GM23338 (cell line): Measurements from ENCODE around the gene GPRASP3. TPM values are rescaled to one million over a fixed set of nuclear protein-coding genes. Genes with fewer than 3 reads are reported as not detected.

Experiments used
- ATAC-seq: fragments of 200-7000 bp; cut with Tn5 transposase; 3 replicates; pipeline ENCODE4 v1.9.1; 2020
- DNase-seq: peaks from one replicate; pipeline ENCODE4 v3.0.0-alpha.2; 2015; ENCODE audit warnings: low spot score
- H2AFZ ChIP-seq: fragments of 200-600 bp; sonication (generic); 2 replicates; pipeline ENCODE4 v1.8.0; 2016; ENCODE audit warnings: antibody characterized with exemption, mild to moderate bottlenecking, moderate library complexity
- H3F3A ChIP-seq: fragments of 200-600 bp; sonication (generic); replicated peaks from 2 replicates; pipeline ENCODE4 v1.8.0; 2017; ENCODE audit warnings: antibody characterized with exemption, mixed run types, low read depth
- H3K27ac ChIP-seq: fragments of 200-600 bp; sonication (generic); 2 replicates; pipeline ENCODE4 v1.6.1; 2016; ENCODE audit warnings: low read depth
- H3K27me3 ChIP-seq: fragments of 200-600 bp; sonication (generic); 2 replicates; pipeline ENCODE4 v1.8.0; 2016; ENCODE audit warnings: mild to moderate bottlenecking, mixed run types, moderate library complexity; ENCODE audit not compliant: insufficient read depth
- H3K36me3 ChIP-seq: fragments of 200-600 bp; sonication (generic); 2 replicates; pipeline ENCODE4 v1.8.0; 2016; ENCODE audit warnings: mild to moderate bottlenecking; ENCODE audit not compliant: insufficient read depth
- H3K4me1 ChIP-seq: fragments of 200-600 bp; sonication (generic); 2 replicates; pipeline ENCODE4 v1.8.0; 2016; ENCODE audit warnings: mild to moderate bottlenecking, moderate library complexity; ENCODE audit not compliant: insufficient read depth
- H3K4me2 ChIP-seq: fragments of 200-600 bp; sonication (generic); 2 replicates; pipeline ENCODE4 v1.7.1; 2017; ENCODE audit warnings: mixed run types
- H3K4me3 ChIP-seq: fragments of 200-600 bp; sonication (generic); 2 replicates; pipeline ENCODE4 v1.6.1; 2016; ENCODE audit warnings: mixed run types
- H3K79me2 ChIP-seq: fragments of 200-600 bp; sonication (generic); replicated peaks from 2 replicates; pipeline ENCODE4 v1.8.0; 2017; ENCODE audit warnings: mild to moderate bottlenecking; ENCODE audit not compliant: insufficient read depth
- H3K9me2 ChIP-seq: fragments of 200-600 bp; sonication (generic); 2 replicates; pipeline ENCODE4 v1.8.0; 2017; ENCODE audit not compliant: insufficient read depth
- H4K20me1 ChIP-seq: fragments of 200-600 bp; sonication (generic); replicated peaks from 2 replicates; pipeline ENCODE4 v1.8.0; 2017; ENCODE audit warnings: mild to moderate bottlenecking; ENCODE audit not compliant: insufficient read depth
- H3K27ac Mint-ChIP-seq: 2 replicates; pipeline ENCODE4 v1.8.0; 2020; ENCODE audit warnings: inconsistent platforms, mild to moderate bottlenecking, moderate library complexity, mixed read lengths
- H3K27me3 Mint-ChIP-seq: 3 replicates; pipeline ENCODE4 v1.8.0; 2022; ENCODE audit warnings: low read depth, mild to moderate bottlenecking, moderate library complexity, mixed read lengths, inconsistent platforms; ENCODE audit not compliant: insufficient read depth, poor library complexity
- H3K36me3 Mint-ChIP-seq: 3 replicates; pipeline ENCODE4 v1.8.0; 2021; ENCODE audit warnings: low read depth, mild to moderate bottlenecking, inconsistent platforms, moderate library complexity, mixed read lengths
- H3K4me1 Mint-ChIP-seq: 3 replicates; pipeline ENCODE4 v1.8.0; 2020; ENCODE audit warnings: mild to moderate bottlenecking, inconsistent platforms, mixed read lengths
- H3K4me3 Mint-ChIP-seq: 3 replicates; pipeline ENCODE4 v1.8.0; 2021; ENCODE audit warnings: moderate library complexity, mild to moderate bottlenecking, inconsistent platforms, mixed read lengths
- H3K9me3 Mint-ChIP-seq: 3 replicates; pipeline ENCODE4 v1.8.0; 2020; ENCODE audit warnings: moderate library complexity, mild to moderate bottlenecking, inconsistent platforms, mixed read lengths
- CREB1 ChIP-seq: fragments of 250-450 bp; sonication (Bioruptor Pico); IDR thresholded peaks from 2 replicates; pipeline ENCODE4 v1.5.0; 2020; ENCODE audit warnings: low read depth, mild to moderate bottlenecking, moderate library complexity
- JUNB ChIP-seq: IDR thresholded peaks from one replicate; pipeline ENCODE4 v1.6.1; 2016; ENCODE audit warnings: antibody characterized with exemption; ENCODE audit not compliant: unreplicated experiment
- NANOG ChIP-seq: IDR thresholded peaks from 2 replicates; pipeline ENCODE4 v1.6.1; 2016; ENCODE audit warnings: antibody characterized with exemption, borderline replicate concordance
- STAT1 ChIP-seq: IDR thresholded peaks from one replicate; pipeline ENCODE4 v1.6.1; 2016; ENCODE audit warnings: antibody characterized with exemption; ENCODE audit not compliant: unreplicated experiment
- ZNF114 ChIP-seq: fragments of 250-450 bp; sonication (Bioruptor Pico); IDR thresholded peaks from 2 replicates; pipeline ENCODE4 v1.5.0; 2020; ENCODE audit warnings: mild to moderate bottlenecking, moderate library complexity
- ZNF331 ChIP-seq: fragments of 250-450 bp; sonication (Bioruptor Pico); IDR thresholded peaks from 2 replicates; pipeline ENCODE4 v1.5.0; 2020; ENCODE audit warnings: low read depth, mild to moderate bottlenecking, moderate library complexity
- polyA plus RNA-seq: library from polyadenylated mRNA; unstranded; fragments of >200 nt; fragmentation: Nextera tagmentation; extraction: Ambion mirVana; gene quantifications from 2 replicates; pipeline ENCODE4 v1.2.1, GENCODE V29; 2016
- total RNA-seq: library from RNA; depleted of rRNA; stranded (reverse); fragments of >200 nt; shearing (Covaris generic); gene quantifications from 2 replicates; pipeline ENCODE4 v1.2.3, GENCODE V29; 2014
- TF ChIP-seq, protein P1 (sequence below): IDR thresholded peaks from one replicate; pipeline ENCODE4 v1.6.1; 2018; ENCODE audit warnings: antibody characterized with exemption; ENCODE audit not compliant: unreplicated experiment
- TF ChIP-seq, protein P2 (sequence below), 2 experiments: fragments of 200-600 bp in 1 of 2; sonication (generic) in 1 of 2; conservative IDR thresholded peaks; 2 replicates each; pipeline versions ENCODE4 v1.5.1 to v1.6.1; 2016 to 2017; ENCODE audit warnings: antibody characterized with exemption in 2 of 2, low read depth in 2 of 2, mild to moderate bottlenecking in 2 of 2, moderate library complexity in 1 of 2

The GPRASP3 gene
- total and polyA plus RNA-seq, 2 experiments from 2014 or later, result 7.9 to 18.2 TPM

DNA sequence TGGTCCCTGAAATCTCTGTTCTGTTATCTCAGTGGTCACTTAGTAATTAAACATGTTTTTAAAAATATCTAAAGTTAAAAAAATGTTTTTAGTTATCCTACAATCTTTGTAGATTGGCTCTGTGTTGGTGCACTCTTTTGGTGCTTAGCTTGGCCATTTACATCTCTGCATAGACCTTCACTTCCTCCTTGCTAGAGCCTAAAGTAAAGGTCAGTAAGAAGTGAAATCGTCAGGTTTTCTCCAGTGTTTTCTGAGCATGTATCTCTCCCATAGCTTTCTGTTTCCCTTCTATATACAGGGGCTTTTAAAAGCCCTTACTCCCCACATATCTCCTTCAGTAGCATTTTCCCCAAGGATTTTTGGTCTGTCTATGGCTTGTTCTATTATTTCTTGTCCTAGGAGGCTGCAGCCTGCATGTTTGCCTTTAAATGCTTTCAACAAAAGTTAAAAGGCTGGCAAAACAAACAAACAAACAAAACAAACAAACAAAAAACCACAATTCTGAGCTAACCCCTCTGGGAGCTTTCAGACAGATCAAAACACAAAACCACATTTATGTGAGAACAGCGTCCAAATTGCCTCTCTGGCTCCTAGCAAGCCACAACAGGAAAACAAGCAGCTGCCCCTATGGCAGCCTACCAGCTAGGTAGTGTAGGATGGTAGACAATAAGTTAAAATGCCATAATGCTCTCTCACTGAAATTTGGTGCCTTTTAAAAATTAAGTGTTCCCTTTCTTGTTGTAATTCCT, 35.6 kb upstream of the GPRASP3 start:
- no peaks in the 10 kb centered on the region for H4K20me1 ChIP-seq
- no peaks in the 10 kb centered on the region for H3F3A ChIP-seq
- ATAC-seq (no peak), DNase-seq (no peak)
- no peaks in the 10 kb centered on the region for H3K4me1 ChIP-seq
- H3K4me3 ChIP-seq, result no peak overlapping the region
- Mint-ChIP-seq H3K4me3 (no peak overlapping the region), H3K4me1 (no peaks in the 10 kb centered on the region), H3K27ac (no peak overlapping the region), H3K36me3 (peaks cover 6% of the 10 kb centered on the region; the same call in 1 of the 3 replicates), H3K27me3 (no peaks in the 10 kb centered on the region), H3K9me3 (peaks cover 5% of the 10 kb centered on the region; the same call in 2 of the 3 replicates)
- no peaks in the 10 kb centered on the region for H3K79me2 ChIP-seq
- no peak overlapping the region for H2AFZ ChIP-seq
- no peak overlapping the region for H3K4me2 ChIP-seq
- H3K36me3 ChIP-seq, result no peaks in the 10 kb centered on the region
- H3K9me2 ChIP-seq, result no peaks in the 10 kb centered on the region
- TF ChIP-seq ZNF114 (CRISPR knock-in tag), result no peak
- TF ChIP-seq ZNF331 (CRISPR knock-in tag), result no peak
- no peak overlapping the region for H3K27ac ChIP-seq
- H3K27me3 ChIP-seq, result no peaks in the 10 kb centered on the region

DNA sequence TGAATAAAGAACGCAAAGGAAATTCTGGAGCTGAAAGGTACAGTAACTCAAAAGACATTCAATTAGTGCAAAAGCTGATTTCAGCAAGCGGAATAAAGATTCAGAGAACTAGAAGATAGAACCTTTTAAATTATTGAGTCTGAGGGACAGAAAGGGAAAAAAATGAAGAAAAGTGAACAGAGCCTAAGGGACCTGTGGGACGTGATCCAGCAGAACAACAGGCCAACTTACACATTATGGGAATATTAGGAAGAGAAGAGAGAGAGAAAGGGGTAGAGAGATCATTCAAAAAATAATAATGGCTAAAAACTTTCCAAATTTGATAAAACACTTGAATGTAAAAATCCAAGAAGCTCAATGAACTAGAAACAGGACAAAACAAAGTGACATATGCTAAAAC, 25.8 kb upstream of the GPRASP3 start:
- Histone ChIP-seq H3K4me2 (no peak overlapping the region), H3F3A (no peaks in the 10 kb centered on the region), H3K9me2 (no peaks in the 10 kb centered on the region), H3K27ac (no peak overlapping the region), H4K20me1 (no peaks in the 10 kb centered on the region), H3K4me1 (no peaks in the 10 kb centered on the region), H3K27me3 (no peaks in the 10 kb centered on the region), H3K36me3 (no peaks in the 10 kb centered on the region), H3K4me3 (no peak overlapping the region), H3K79me2 (no peaks in the 10 kb centered on the region), H2AFZ (no peak overlapping the region)
- Mint-ChIP-seq H3K4me3 (no peak overlapping the region), H3K36me3 (peaks cover 7% of the 10 kb centered on the region; the same call in 1 of the 3 replicates), H3K9me3 (peaks cover 15% of the 10 kb centered on the region), H3K27me3 (no peaks in the 10 kb centered on the region), H3K27ac (no peak overlapping the region), H3K4me1 (no peaks in the 10 kb centered on the region)
- TF ChIP-seq CREB1 (CRISPR knock-in tag) (no peak), ZNF331 (CRISPR knock-in tag) (no peak), NANOG (no peak), ZNF114 (CRISPR knock-in tag) (no peak)
- TF ChIP-seq, protein P1, sequence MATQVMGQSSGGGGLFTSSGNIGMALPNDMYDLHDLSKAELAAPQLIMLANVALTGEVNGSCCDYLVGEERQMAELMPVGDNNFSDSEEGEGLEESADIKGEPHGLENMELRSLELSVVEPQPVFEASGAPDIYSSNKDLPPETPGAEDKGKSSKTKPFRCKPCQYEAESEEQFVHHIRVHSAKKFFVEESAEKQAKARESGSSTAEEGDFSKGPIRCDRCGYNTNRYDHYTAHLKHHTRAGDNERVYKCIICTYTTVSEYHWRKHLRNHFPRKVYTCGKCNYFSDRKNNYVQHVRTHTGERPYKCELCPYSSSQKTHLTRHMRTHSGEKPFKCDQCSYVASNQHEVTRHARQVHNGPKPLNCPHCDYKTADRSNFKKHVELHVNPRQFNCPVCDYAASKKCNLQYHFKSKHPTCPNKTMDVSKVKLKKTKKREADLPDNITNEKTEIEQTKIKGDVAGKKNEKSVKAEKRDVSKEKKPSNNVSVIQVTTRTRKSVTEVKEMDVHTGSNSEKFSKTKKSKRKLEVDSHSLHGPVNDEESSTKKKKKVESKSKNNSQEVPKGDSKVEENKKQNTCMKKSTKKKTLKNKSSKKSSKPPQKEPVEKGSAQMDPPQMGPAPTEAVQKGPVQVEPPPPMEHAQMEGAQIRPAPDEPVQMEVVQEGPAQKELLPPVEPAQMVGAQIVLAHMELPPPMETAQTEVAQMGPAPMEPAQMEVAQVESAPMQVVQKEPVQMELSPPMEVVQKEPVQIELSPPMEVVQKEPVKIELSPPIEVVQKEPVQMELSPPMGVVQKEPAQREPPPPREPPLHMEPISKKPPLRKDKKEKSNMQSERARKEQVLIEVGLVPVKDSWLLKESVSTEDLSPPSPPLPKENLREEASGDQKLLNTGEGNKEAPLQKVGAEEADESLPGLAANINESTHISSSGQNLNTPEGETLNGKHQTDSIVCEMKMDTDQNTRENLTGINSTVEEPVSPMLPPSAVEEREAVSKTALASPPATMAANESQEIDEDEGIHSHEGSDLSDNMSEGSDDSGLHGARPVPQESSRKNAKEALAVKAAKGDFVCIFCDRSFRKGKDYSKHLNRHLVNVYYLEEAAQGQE, result no peak
- ATAC-seq, result no peak
- DNase-seq, result no peak

DNA sequence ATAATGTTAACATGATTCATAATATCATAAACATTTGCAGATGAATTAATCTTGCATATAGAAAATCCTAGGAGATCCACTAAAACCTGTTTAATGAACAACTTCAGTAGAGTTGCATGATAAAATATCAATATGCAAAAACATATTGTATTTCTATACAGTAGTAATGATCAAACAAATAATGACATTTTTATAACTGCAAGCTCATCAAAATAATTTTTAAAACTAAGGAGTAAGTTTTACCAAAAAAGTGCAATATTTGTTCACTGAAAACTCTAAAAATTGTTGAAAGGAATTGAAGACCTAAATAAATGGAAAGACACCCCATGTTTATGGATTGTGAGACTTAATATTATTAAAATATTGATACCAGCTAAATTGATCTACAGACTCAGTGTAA, 24.2 kb upstream of the GPRASP3 start:
- Histone ChIP-seq H3K9me2 (no peaks in the 10 kb centered on the region), H3K27me3 (no peaks in the 10 kb centered on the region), H3F3A (no peaks in the 10 kb centered on the region), H3K4me3 (no peak overlapping the region), H3K4me1 (no peaks in the 10 kb centered on the region), H3K79me2 (no peaks in the 10 kb centered on the region), H3K4me2 (no peak overlapping the region), H4K20me1 (no peaks in the 10 kb centered on the region), H2AFZ (no peak overlapping the region), H3K36me3 (no peaks in the 10 kb centered on the region), H3K27ac (no peak overlapping the region)
- Mint-ChIP-seq H3K4me3 (no peak overlapping the region), H3K36me3 (peaks cover 3% of the 10 kb centered on the region; the same call in 1 of the 3 replicates), H3K27ac (no peak overlapping the region), H3K27me3 (no peaks in the 10 kb centered on the region), H3K4me1 (no peaks in the 10 kb centered on the region), H3K9me3 (peaks cover 8% of the 10 kb centered on the region; the same call in 2 of the 3 replicates)
- DNase-seq (no peak), ATAC-seq (no peak)
- TF ChIP-seq ZNF331 (CRISPR knock-in tag) (no peak), JUNB (no peak), NANOG (no peak), STAT1 (no peak)
- TF ChIP-seq, protein P1, result no peak
- TF ChIP-seq, protein P2, sequence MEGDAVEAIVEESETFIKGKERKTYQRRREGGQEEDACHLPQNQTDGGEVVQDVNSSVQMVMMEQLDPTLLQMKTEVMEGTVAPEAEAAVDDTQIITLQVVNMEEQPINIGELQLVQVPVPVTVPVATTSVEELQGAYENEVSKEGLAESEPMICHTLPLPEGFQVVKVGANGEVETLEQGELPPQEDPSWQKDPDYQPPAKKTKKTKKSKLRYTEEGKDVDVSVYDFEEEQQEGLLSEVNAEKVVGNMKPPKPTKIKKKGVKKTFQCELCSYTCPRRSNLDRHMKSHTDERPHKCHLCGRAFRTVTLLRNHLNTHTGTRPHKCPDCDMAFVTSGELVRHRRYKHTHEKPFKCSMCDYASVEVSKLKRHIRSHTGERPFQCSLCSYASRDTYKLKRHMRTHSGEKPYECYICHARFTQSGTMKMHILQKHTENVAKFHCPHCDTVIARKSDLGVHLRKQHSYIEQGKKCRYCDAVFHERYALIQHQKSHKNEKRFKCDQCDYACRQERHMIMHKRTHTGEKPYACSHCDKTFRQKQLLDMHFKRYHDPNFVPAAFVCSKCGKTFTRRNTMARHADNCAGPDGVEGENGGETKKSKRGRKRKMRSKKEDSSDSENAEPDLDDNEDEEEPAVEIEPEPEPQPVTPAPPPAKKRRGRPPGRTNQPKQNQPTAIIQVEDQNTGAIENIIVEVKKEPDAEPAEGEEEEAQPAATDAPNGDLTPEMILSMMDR (conservative IDR thresholded peaks at IDR 0.05; ENCODE audit: low read depth in 2 of 2), result no peak
